HCT116 (cell line): ENCODE results near the gene SEPTIN6. TPM values are rescaled to one million over a fixed set of nuclear protein-coding genes. Genes with fewer than 3 reads are reported as not detected.

Experiments used
- ATAC-seq: fragments of 200-7000 bp; cut with Tn5 transposase; 2 replicates; pipeline ENCODE4 v1.9.1; 2020; ENCODE audit warnings: mild to moderate bottlenecking, moderate library complexity
- BruUV-seq: library from RNA; stranded (reverse); fragments of 400-500 nt; replicated peaks from 2 replicates; lab custom pipeline; 2021; lab: Mats Ljungman, UMichigan
- CTCF ChIA-PET: fragments of 300-600 bp; sonication (Branson Sonifier 250); formaldehyde crosslinking; loops from one replicate; lab custom pipeline; 2021; ENCODE audit warnings: antibody characterized with exemption; lab: Charles Lee
- POLR2A ChIA-PET: fragments of 300-600, 350-600 bp; sonication (Branson Sonifier 250); formaldehyde crosslinking; loops from one replicate; lab custom pipeline; 2021; ENCODE audit warnings: antibody characterized with exemption; lab: Charles Lee
- RAD21 ChIA-PET, 2 experiments: fragments of 300-600 bp; sonication (Branson Sonifier 250); formaldehyde crosslinking; loops; one replicate each; lab custom pipeline; 2023; ENCODE audit warnings: low total read pairs in 2 of 2; ENCODE audit not compliant: uncharacterized antibody in 2 of 2, unreplicated experiment in 2 of 2, low non-redundant PET in 1 of 2; lab: Charles Lee
- DNase-seq: peaks from one replicate; pipeline ENCODE4 v3.0.0-alpha.2; 2010; ENCODE audit warnings: low read depth, low spot score
- H2AFZ ChIP-seq: fragments of 200-600 bp; shearing (Covaris generic), sonication (generic); 2 replicates; pipeline ENCODE4 v1.6.1; 2017; ENCODE audit warnings: low read depth, mixed run types, mixed read lengths, antibody characterized with exemption, low read length; ENCODE audit not compliant: poor library complexity, severe bottlenecking
- H3K27ac ChIP-seq: 2 replicates; pipeline ENCODE4 v1.5.1; 2012; ENCODE audit warnings: low read depth, low read length
- H3K27me3 ChIP-seq: fragments of 200-600 bp; sonication (generic); 2 replicates; pipeline ENCODE4 v1.6.1; 2016; ENCODE audit warnings: mixed run types, low read length, mixed read lengths; ENCODE audit not compliant: insufficient read depth
- H3K36me3 ChIP-seq, 2 experiments: fragments of 200-500 bp in 1 of 2; fragments of 200-600 bp in 1 of 2; sonication (Bioruptor generic) in 1 of 2; sonication (generic) in 1 of 2; 2 replicates each; pipeline versions ENCODE4 v1.5.1 to v1.6.1; 2014 to 2016; ENCODE audit warnings: low read length in 2 of 2, inconsistent platforms in 1 of 2, mixed read lengths in 1 of 2, mixed run types in 1 of 2; ENCODE audit not compliant: insufficient read depth in 2 of 2, control insufficient read depth in 1 of 2
- H3K4me1 ChIP-seq, 2 experiments: fragments of 200-600 bp in 1 of 2; sonication (generic) in 1 of 2; 2 replicates each; pipeline versions ENCODE4 v1.5.1 to v1.6.1; 2012 to 2017; ENCODE audit warnings: low read length in 2 of 2, inconsistent platforms in 1 of 2, mild to moderate bottlenecking in 1 of 2, mixed read lengths in 1 of 2, mixed run types in 1 of 2, moderate library complexity in 1 of 2; ENCODE audit not compliant: insufficient read depth in 2 of 2, control insufficient read depth in 1 of 2
- H3K4me2 ChIP-seq: fragments of 200-600 bp; sonication (generic); 2 replicates; pipeline ENCODE4 v1.6.1; 2017; ENCODE audit warnings: mixed run types, low read length, mixed read lengths
- H3K4me3 ChIP-seq, 2 experiments: fragments of 200-600 bp in 1 of 2; sonication (generic) in 1 of 2; replicated peaks in 1 of 2; 2 replicates each; pipeline ENCODE4 v1.5.1; 2011 to 2016; ENCODE audit warnings: low read length in 2 of 2, control low read depth in 1 of 2, low read depth in 1 of 2, mild to moderate bottlenecking in 1 of 2, mixed read lengths in 1 of 2, mixed run types in 1 of 2
- H3K79me2 ChIP-seq: fragments of 200-600 bp; sonication (generic); 2 replicates; pipeline ENCODE4 v1.6.1; 2017; ENCODE audit warnings: mild to moderate bottlenecking, mixed run types, low read length, moderate library complexity, mixed read lengths; ENCODE audit not compliant: insufficient read depth
- H3K9ac ChIP-seq: fragments of 200-600 bp; sonication (generic); 2 replicates; pipeline ENCODE4 v1.6.1; 2016; ENCODE audit warnings: low read length, mixed read lengths
- H3K9me2 ChIP-seq: fragments of 200-600 bp; sonication (generic), shearing (Covaris generic); 2 replicates; pipeline ENCODE4 v1.6.1; 2017; ENCODE audit warnings: mixed run types, mild to moderate bottlenecking, moderate library complexity; ENCODE audit not compliant: insufficient read depth
- H3K9me3 ChIP-seq, 2 experiments: fragments of 200-500 bp in 1 of 2; fragments of 200-600 bp in 1 of 2; sonication (Bioruptor generic) in 1 of 2; sonication (generic) in 1 of 2; 2 replicates each; pipeline ENCODE4 v1.6.1; 2014 to 2017; ENCODE audit warnings: low read length in 2 of 2, mixed read lengths in 2 of 2, inconsistent platforms in 1 of 2, low read depth in 1 of 2, mild to moderate bottlenecking in 1 of 2, mixed run types in 1 of 2, moderate library complexity in 1 of 2; ENCODE audit not compliant: control insufficient read depth in 1 of 2, insufficient read depth in 1 of 2
- H4K20me1 ChIP-seq: fragments of 200-600 bp; sonication (generic), shearing (Covaris generic); 2 replicates; pipeline ENCODE4 v1.6.1; 2017; ENCODE audit warnings: mixed run types, mild to moderate bottlenecking, moderate library complexity; ENCODE audit not compliant: insufficient read depth
- CBX3 ChIP-seq: IDR thresholded peaks from 2 replicates; pipeline ENCODE4 v1.6.1; 2012; ENCODE audit warnings: low read depth
- CEBPB ChIP-seq: IDR thresholded peaks from 2 replicates; pipeline ENCODE4 v1.6.1; 2012; ENCODE audit warnings: low read depth
- EGR1 ChIP-seq: IDR thresholded peaks from 2 replicates; pipeline ENCODE4 v1.6.1; 2012; ENCODE audit warnings: low read depth
- ELF1 ChIP-seq: IDR thresholded peaks from 2 replicates; pipeline ENCODE4 v1.6.1; 2012; ENCODE audit warnings: low read depth, borderline replicate concordance
- EZH2 ChIP-seq: fragments of 200-600 bp; sonication (generic); IDR thresholded peaks from 2 replicates; pipeline ENCODE4 v1.6.1; 2017; ENCODE audit warnings: antibody characterized with exemption, mixed run types
- FOSL1 ChIP-seq: IDR thresholded peaks from 2 replicates; pipeline ENCODE4 v1.6.1; 2012; ENCODE audit warnings: low read depth
- JUND ChIP-seq: IDR thresholded peaks from 2 replicates; pipeline ENCODE4 v1.6.1; 2012
- POLR2A ChIP-seq: IDR thresholded peaks from 2 replicates; pipeline ENCODE4 v1.7.0; 2011; ENCODE audit warnings: borderline replicate concordance; ENCODE audit not compliant: insufficient read depth, insufficient read length; ENCODE audit errors: extremely low read depth
- POLR2AphosphoS5 ChIP-seq: IDR thresholded peaks from 2 replicates; pipeline ENCODE4 v1.6.1; 2011; ENCODE audit warnings: mild to moderate bottlenecking, low read depth, low read length, moderate library complexity
- RAD21 ChIP-seq: IDR thresholded peaks from 2 replicates; pipeline ENCODE4 v1.6.1; 2012; ENCODE audit warnings: low read depth, mild to moderate bottlenecking
- SIN3A ChIP-seq: IDR thresholded peaks from 2 replicates; pipeline ENCODE4 v1.6.1; 2012; ENCODE audit warnings: low read depth
- SP1 ChIP-seq: IDR thresholded peaks from 2 replicates; pipeline ENCODE4 v1.6.1; 2012; ENCODE audit warnings: low read depth
- TCF7L2 ChIP-seq: IDR thresholded peaks from 2 replicates; pipeline ENCODE4 v1.7.0; 2011; ENCODE audit warnings: borderline replicate concordance, inconsistent platforms; ENCODE audit not compliant: insufficient read depth, insufficient read length; ENCODE audit errors: extremely low read depth
- YY1 ChIP-seq: IDR thresholded peaks from 2 replicates; pipeline ENCODE4 v1.6.1; 2011; ENCODE audit warnings: low read length, low read depth, moderate library complexity, mild to moderate bottlenecking; ENCODE audit not compliant: insufficient replicate concordance; ENCODE audit errors: extremely low read depth
- ZBTB33 ChIP-seq: IDR thresholded peaks from 2 replicates; pipeline ENCODE4 v1.6.1; 2011; ENCODE audit warnings: mild to moderate bottlenecking, low read length, moderate library complexity; ENCODE audit not compliant: insufficient replicate concordance; ENCODE audit errors: extremely low read depth
- ZFX ChIP-seq: fragments of 450-650 bp; IDR thresholded peaks from 2 replicates; pipeline ENCODE4 v1.6.1; 2017
- intact Hi-C: fragments of 100-400 bp; cut with micrococcal nuclease; formaldehyde crosslinking; loops from 2 replicates; pipeline ENCODE4 v1.10.0; 2022
- total RNA-seq: library from RNA; stranded (reverse); gene quantifications from one replicate; pipeline ENCODE4 v1.2.1, GENCODE V29; 2021; ENCODE audit not compliant: unreplicated experiment
- TF ChIP-seq, protein P1 (sequence below), 3 experiments: fragments of 200-600 bp in 1 of 3; sonication (generic) in 1 of 3; IDR thresholded peaks in 2 of 3; conservative IDR thresholded peaks in 1 of 3; 2 replicates each; pipeline ENCODE4 v1.5.1; 2012 to 2017; ENCODE audit warnings: low read depth in 2 of 3, low read length in 2 of 3, antibody characterized with exemption in 1 of 3, borderline replicate concordance in 1 of 3, control low read depth in 1 of 3, mild to moderate bottlenecking in 1 of 3, mixed read lengths in 1 of 3, mixed run types in 1 of 3, moderate library complexity in 1 of 3; ENCODE audit not compliant: insufficient read depth in 1 of 3
- TF ChIP-seq, protein P2 (sequence below): IDR thresholded peaks from 2 replicates; pipeline ENCODE4 v1.6.1; 2012
- TF ChIP-seq, protein P3 (sequence below): IDR thresholded peaks from 2 replicates; pipeline ENCODE4 v1.6.1; 2012; ENCODE audit warnings: low read depth

Gene SEPTIN6
- total RNA-seq, 1 experiment from 2014 or later = 10.8 TPM

DNA sequence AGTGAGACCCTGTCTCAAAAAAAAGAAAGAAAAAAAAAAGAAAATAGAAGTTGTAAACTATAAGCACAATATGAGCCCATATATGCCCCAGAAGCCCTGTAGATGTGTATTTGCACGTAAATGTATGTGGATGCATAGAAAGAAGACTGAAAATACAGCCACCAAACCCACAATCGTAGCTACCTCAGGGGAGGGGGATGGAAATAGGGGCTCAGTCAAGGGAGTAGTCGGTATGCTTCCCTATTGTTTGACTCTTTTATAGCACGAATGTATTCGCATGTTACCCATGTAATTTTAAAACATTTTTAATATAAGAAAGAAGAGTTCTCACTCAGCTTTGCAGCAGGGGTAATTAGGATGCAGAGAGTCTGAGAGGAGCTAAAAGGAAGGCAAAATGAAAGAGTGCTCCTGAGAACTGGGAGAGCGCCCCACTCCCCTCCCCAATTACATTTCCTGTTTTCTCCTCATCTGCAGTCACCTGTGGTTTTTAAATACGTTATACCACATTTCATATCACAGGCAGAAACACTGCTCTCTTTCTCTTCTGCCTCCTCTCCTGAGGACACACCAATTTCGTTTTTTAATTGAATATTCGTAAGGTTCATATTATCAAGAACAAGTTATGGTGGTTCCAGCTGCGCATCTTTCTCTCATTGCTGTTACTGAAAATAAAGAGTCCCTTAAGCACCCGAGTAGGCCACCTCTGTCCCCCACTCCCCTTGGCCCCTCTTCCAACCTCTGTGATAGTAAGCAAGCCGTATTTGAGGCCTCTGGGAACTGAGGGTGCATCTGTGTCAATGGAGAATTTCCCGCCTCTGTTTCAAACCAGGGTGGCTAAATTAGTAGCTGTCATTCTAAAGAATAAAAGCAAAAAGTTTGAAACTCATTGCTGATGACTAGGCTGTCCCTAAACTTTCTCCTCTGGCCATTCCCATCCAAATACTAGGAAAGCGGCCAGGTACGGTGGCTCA, 10.7 kb downstream of the SEPTIN6 start:
- RAD21 ChIA-PET = no interaction called here
- Histone ChIP-seq H3K27me3 (no peaks in the 10 kb centered on the region), H4K20me1 (no peaks in the 10 kb centered on the region), H3K4me3 (no peak overlapping the region), H3K9me3 (no peaks in the 10 kb centered on the region), H3K4me1 (no peaks in the 10 kb centered on the region), H3K4me2 (no peak overlapping the region), H3K9ac (no peak overlapping the region), H3K9me2 (no peaks in the 10 kb centered on the region), H2AFZ (no peak overlapping the region), H3K27ac (no peak overlapping the region), H3K79me2 (no peaks in the 10 kb centered on the region)
- ATAC-seq = no peak
- intact Hi-C loops = no loop called here
- POLR2A ChIA-PET = no interaction called here
- TF ChIP-seq CBX3 = no peak
- TF ChIP-seq, protein P1, sequence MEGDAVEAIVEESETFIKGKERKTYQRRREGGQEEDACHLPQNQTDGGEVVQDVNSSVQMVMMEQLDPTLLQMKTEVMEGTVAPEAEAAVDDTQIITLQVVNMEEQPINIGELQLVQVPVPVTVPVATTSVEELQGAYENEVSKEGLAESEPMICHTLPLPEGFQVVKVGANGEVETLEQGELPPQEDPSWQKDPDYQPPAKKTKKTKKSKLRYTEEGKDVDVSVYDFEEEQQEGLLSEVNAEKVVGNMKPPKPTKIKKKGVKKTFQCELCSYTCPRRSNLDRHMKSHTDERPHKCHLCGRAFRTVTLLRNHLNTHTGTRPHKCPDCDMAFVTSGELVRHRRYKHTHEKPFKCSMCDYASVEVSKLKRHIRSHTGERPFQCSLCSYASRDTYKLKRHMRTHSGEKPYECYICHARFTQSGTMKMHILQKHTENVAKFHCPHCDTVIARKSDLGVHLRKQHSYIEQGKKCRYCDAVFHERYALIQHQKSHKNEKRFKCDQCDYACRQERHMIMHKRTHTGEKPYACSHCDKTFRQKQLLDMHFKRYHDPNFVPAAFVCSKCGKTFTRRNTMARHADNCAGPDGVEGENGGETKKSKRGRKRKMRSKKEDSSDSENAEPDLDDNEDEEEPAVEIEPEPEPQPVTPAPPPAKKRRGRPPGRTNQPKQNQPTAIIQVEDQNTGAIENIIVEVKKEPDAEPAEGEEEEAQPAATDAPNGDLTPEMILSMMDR (IDR thresholded peaks at IDR 0.05 in 2 of 3, conservative IDR thresholded peaks at IDR 0.05 in 1 of 3; ENCODE audit: borderline replicate concordance in 1 of 3, insufficient read depth in 1 of 3, low read depth in 2 of 3, low read length in 2 of 3) = no peak
- no peak for TF ChIP-seq ZFX
- TF ChIP-seq POLR2AphosphoS5 = no peak
- TF ChIP-seq YY1 = no peak
- no peak for TF ChIP-seq SP1
- TF ChIP-seq, protein P2, sequence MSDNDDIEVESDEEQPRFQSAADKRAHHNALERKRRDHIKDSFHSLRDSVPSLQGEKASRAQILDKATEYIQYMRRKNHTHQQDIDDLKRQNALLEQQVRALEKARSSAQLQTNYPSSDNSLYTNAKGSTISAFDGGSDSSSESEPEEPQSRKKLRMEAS = no peak
- TF ChIP-seq SIN3A = no peak
- no peak for TF ChIP-seq TCF7L2
- no peak for TF ChIP-seq CEBPB
- TF ChIP-seq, protein P3, sequence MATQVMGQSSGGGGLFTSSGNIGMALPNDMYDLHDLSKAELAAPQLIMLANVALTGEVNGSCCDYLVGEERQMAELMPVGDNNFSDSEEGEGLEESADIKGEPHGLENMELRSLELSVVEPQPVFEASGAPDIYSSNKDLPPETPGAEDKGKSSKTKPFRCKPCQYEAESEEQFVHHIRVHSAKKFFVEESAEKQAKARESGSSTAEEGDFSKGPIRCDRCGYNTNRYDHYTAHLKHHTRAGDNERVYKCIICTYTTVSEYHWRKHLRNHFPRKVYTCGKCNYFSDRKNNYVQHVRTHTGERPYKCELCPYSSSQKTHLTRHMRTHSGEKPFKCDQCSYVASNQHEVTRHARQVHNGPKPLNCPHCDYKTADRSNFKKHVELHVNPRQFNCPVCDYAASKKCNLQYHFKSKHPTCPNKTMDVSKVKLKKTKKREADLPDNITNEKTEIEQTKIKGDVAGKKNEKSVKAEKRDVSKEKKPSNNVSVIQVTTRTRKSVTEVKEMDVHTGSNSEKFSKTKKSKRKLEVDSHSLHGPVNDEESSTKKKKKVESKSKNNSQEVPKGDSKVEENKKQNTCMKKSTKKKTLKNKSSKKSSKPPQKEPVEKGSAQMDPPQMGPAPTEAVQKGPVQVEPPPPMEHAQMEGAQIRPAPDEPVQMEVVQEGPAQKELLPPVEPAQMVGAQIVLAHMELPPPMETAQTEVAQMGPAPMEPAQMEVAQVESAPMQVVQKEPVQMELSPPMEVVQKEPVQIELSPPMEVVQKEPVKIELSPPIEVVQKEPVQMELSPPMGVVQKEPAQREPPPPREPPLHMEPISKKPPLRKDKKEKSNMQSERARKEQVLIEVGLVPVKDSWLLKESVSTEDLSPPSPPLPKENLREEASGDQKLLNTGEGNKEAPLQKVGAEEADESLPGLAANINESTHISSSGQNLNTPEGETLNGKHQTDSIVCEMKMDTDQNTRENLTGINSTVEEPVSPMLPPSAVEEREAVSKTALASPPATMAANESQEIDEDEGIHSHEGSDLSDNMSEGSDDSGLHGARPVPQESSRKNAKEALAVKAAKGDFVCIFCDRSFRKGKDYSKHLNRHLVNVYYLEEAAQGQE = no peak
- TF ChIP-seq EGR1 = no peak
- no peak for TF ChIP-seq RAD21
- TF ChIP-seq JUND = no peak
- no peak for TF ChIP-seq FOSL1
- TF ChIP-seq ZBTB33 = no peak
- TF ChIP-seq ELF1 = no peak
- no peak for TF ChIP-seq EZH2
- no peak for TF ChIP-seq POLR2A
- TF ChIP-seq, all 23 proteins: peak for 0
- no peak for DNase-seq
- no TSS peak for BruUV-seq
- CTCF ChIA-PET = no interaction called here
- no peaks in the 10 kb centered on the region for H3K36me3 ChIP-seq
